Ammon's horn (tissue), 1 donor: ENCODE results near the gene RNPEPL1.

Source experiments
- DNase-seq: peaks from one replicate; pipeline ENCODE4 v3.0.0-alpha.2; 2016; ENCODE audit warnings: low spot score

Gene RNPEPL1

DNA sequence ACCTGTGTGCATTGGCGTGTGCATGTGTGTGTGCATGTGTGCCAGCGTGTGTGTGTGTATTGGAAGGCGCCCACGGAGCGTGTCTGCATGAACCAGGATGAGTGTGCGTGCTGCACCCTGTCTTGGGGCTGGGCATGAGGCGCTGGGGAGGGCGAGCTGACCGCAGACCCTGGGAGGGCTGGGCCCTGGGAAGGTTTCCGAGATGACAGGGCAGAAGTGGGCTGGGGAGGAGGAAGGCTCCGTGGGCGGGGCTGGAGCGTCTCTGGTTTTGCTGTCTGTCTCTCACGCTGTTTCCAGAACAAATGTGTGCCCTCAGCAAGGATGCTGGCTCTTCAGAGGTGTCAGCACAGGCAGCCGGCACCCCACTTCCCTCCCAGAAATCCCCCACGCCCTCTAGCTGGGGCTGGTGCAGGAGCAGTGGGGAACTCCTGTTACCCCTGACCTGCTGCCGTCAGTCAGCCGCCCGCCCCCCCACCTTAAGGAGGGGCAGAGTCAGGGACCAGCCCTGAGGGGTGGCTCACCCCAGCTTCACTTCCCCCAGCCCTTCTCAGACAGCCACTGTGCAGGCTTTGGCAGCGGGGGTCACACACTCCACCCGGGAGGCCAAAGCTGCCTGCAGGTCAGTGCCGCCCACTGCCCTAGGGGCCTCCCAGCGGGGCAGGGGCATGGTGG lies 56.8 kb downstream of the RNPEPL1 start, which contains the start of gene GPR35:
Gene GPR35, plus strand, starts transcription at position 531 of the 672 bp plus-strand sequence. CDS start 4,473 bp downstream, outside the sequence.
- peak; percentile 42 for DNase-seq

DNA sequence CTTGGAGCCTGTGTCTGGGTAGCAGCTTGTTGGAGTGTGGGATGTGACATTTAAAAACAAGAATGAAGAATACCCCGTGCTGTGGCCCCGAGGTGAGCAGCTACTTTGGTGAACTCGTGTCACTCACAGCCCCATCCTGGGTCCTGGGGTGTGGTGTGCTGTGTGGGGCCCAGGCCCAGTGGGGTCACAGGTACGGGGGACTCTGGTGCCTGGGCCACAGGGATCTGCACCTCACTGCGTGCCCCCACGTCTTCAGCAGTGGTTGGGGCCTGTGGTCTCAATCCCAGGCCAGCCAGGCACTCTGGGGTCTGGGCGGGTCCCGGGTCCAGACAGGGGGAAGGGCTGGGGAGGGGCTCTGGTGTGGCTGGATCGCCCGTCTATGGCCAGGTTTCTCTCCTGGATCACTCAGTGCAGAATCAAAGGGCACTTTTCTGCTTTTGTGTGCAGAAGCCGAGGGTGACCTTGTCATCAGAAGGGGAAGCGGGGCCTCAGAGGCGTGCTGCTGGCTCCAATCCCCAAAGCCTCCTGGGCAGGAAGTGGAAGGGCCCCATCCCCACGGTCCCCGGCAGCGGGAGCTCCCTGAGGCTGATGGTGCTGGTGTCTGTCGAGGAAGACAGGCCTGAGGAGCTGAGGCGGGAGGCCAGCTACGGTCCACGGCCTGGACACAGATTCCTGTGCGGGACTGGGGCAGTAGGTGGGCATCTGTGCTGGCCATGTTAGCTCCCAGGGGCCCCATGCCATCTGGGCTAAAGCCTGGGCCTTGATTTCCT lies 58.4 kb downstream of the RNPEPL1 start:
- peak; percentile 43 for DNase-seq

- no peak for DNase-seq
Observed at GRCh38 chr2:240627736-240628506, 59.6 kb downstream of the RNPEPL1 start.

DNA sequence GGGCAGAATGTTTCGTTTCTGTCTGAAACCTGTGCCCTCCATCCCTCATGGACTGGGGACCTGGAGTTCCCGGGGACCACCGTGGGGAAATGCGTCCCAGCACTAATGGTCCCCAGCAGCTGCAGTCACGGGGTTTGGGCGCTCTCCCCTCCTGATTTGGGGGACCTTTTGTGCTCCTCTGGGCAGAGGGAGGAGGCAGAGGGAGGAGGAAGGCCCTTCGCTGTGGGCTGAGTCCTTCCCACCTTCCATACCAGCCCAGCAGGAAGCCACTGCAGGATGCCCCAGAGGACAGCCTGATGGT lies 60.2 kb downstream of the RNPEPL1 start:
- DNase-seq = no peak

DNA sequence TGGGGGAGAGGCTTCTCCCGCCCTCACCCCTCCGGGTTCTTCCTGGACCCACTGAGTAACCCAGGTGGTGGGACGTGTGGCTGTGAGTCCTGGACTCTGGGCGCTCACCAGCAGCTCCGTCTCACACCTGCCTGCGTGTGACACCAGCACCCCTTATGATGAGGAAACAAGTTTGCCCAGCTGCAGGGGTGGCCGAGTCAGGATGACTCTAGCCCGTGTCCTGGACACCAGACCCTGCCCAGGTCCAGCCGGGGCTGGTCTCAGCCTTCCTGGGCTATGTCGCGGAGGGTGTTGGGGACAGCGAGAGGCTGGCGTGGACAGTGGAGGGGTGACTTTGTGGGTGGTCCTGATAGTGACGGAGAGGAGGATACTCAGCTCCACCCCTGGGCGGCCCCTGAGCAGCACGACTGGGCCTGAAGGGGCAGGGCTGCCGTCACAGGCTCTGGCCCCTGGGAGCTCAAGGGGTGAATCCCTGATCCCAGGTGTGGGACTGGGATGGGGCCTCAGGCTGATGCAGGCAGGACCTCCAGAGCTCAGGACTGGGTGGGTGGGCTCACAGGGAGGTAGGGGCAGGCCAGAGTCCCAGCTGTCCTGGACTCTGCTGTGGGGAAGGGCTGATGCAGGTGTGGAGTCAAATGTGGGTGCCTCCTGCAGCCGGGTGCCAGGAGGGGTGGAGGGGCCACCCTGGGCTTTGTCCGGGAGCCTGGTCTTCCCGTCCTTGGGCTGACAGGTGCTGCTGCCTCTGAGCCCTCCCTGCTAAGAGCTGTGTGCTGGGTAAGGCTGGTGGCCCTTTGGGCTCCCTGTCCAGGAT lies 60.7 kb downstream of the RNPEPL1 start:
- no peak for DNase-seq

DNA sequence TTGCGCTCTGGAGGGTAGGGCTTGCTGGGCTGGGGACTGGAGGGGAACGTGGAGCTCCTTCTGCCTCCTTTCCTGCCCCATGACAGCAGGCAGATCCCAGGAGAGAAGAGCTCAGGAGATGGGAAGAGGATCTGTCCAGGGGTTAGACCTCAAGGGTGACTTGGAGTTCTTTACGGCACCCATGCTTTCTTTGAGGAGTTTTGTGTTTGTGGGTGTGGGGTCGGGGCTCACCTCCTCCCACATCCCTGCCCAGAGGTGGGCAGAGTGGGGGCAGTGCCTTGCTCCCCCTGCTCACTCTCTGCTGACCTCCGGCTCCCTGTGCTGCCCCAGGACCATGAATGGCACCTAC lies 61.3 kb downstream of the RNPEPL1 start:
- DNase-seq = no peak

GRCh38 chr2:240629968-240630770 lies 61.9 kb downstream of the RNPEPL1 start:
- no peak for DNase-seq
